IMR-90 (cell line): Measurements from ENCODE around the gene OR2J3. TPM values are rescaled to one million over a fixed set of nuclear protein-coding genes. Genes with fewer than 3 reads are reported as not detected.

Experiments used
- ATAC-seq: fragments of 200-7000 bp; cut with Tn5 transposase; 2 replicates; pipeline ENCODE4 v1.9.1; 2020; ENCODE audit warnings: low read depth, mild to moderate bottlenecking, moderate library complexity
- BruUV-seq: library from RNA; stranded (reverse); fragments of 400-500 nt; replicated peaks from 2 replicates; lab custom pipeline; 2021; lab: Mats Ljungman, UMichigan
- CTCF ChIA-PET: fragments of 300-600 bp; formaldehyde crosslinking; extraction: SDS; loops from one replicate; lab custom pipeline; 2021; ENCODE audit warnings: antibody characterized with exemption; lab: Yijun Ruan, JAX
- POLR2A ChIA-PET: fragments of 300-600 bp; sonication (Branson Sonifier 250); formaldehyde crosslinking; loops from one replicate; lab custom pipeline; 2022; ENCODE audit warnings: antibody characterized with exemption; ENCODE audit not compliant: unreplicated experiment; lab: Charles Lee
- DNase-seq: peaks from one replicate; pipeline ENCODE4 v3.0.0; 2013
- H2AFZ ChIP-seq: replicated peaks from 2 replicates; pipeline ENCODE3; 2013; ENCODE audit warnings: low read length, mild to moderate bottlenecking; ENCODE audit not compliant: poor library complexity
- H2AK5ac ChIP-seq: 2 replicates; pipeline ENCODE4 v1.6.1; 2013; ENCODE audit warnings: low read depth, low read length, inconsistent platforms
- H2AK9ac ChIP-seq: replicated peaks from 2 replicates; pipeline ENCODE3; 2013; ENCODE audit warnings: mild to moderate bottlenecking, low read depth, low read length, moderate library complexity; ENCODE audit not compliant: poor library complexity
- H2BK120ac ChIP-seq: 2 replicates; pipeline ENCODE4 v1.6.1; 2013; ENCODE audit warnings: low read depth, low read length, inconsistent platforms
- H2BK15ac ChIP-seq: 3 replicates; pipeline ENCODE4 v1.6.1; 2013; ENCODE audit warnings: low read depth, low read length, inconsistent platforms
- H2BK20ac ChIP-seq: 2 replicates; pipeline ENCODE4 v1.6.1; 2013; ENCODE audit warnings: low read depth, mild to moderate bottlenecking, inconsistent platforms, low read length, moderate library complexity
- H2BK5ac ChIP-seq: 2 replicates; pipeline ENCODE4 v1.6.1; 2013; ENCODE audit warnings: mild to moderate bottlenecking, low read depth, low read length, inconsistent platforms; ENCODE audit not compliant: poor library complexity, severe bottlenecking
- H3K14ac ChIP-seq: replicated peaks from 2 replicates; pipeline ENCODE4 v1.6.1; 2013; ENCODE audit warnings: low read depth, low read length, inconsistent platforms
- H3K18ac ChIP-seq: 2 replicates; pipeline ENCODE4 v1.6.1; 2013; ENCODE audit warnings: low read depth, low read length, control low read depth
- H3K23ac ChIP-seq: 2 replicates; pipeline ENCODE4 v1.6.1; 2013; ENCODE audit warnings: low read depth, low read length, inconsistent platforms
- H3K27ac ChIP-seq: 2 replicates; pipeline ENCODE4 v1.5.1; 2013; ENCODE audit warnings: mild to moderate bottlenecking, control low read depth, low read length; ENCODE audit not compliant: insufficient read depth
- H3K27me3 ChIP-seq: 2 replicates; pipeline ENCODE4 v1.6.1; 2013; ENCODE audit warnings: low read length; ENCODE audit not compliant: control insufficient read depth, insufficient read depth
- H3K36me3 ChIP-seq: 2 replicates; pipeline ENCODE4 v1.6.1; 2013; ENCODE audit warnings: low read length, mixed read lengths; ENCODE audit not compliant: control insufficient read depth, insufficient read depth
- H3K4ac ChIP-seq: 2 replicates; pipeline ENCODE4 v1.6.1; 2013; ENCODE audit warnings: low read depth, low read length, inconsistent platforms
- H3K4me1 ChIP-seq: 2 replicates; pipeline ENCODE4 v1.6.1; 2013; ENCODE audit warnings: low read length, mixed read lengths; ENCODE audit not compliant: control insufficient read depth, insufficient read depth
- H3K4me2 ChIP-seq: 2 replicates; pipeline ENCODE4 v1.6.1; 2013; ENCODE audit warnings: low read depth, mild to moderate bottlenecking, control low read depth, low read length, moderate library complexity
- H3K4me3 ChIP-seq: 2 replicates; pipeline ENCODE4 v1.5.1; 2013; ENCODE audit warnings: low read depth, mild to moderate bottlenecking, control low read depth, low read length, moderate library complexity; ENCODE audit not compliant: insufficient read depth
- H3K56ac ChIP-seq: 2 replicates; pipeline ENCODE4 v1.6.1; 2013; ENCODE audit warnings: low read length, inconsistent platforms; ENCODE audit not compliant: insufficient read depth; ENCODE audit errors: extremely low read depth
- H3K79me1 ChIP-seq, 2 experiments: 2 replicates each; pipeline ENCODE4 v1.6.1; 2013; ENCODE audit warnings: low read length in 2 of 2, inconsistent platforms in 1 of 2, low read depth in 1 of 2
- H3K9ac ChIP-seq: 2 replicates; pipeline ENCODE4 v1.6.1; 2013; ENCODE audit warnings: low read depth, low read length, control low read depth
- H3K9me1 ChIP-seq: 2 replicates; pipeline ENCODE4 v1.6.1; 2013; ENCODE audit warnings: low read length, inconsistent platforms; ENCODE audit not compliant: insufficient read depth
- H3K9me3 ChIP-seq: 2 replicates; pipeline ENCODE4 v1.6.1; 2013; ENCODE audit warnings: low read length; ENCODE audit not compliant: control insufficient read depth, insufficient read depth
- H4K20me1 ChIP-seq: 2 replicates; pipeline ENCODE4 v1.6.1; 2013; ENCODE audit warnings: low read length, inconsistent platforms; ENCODE audit not compliant: insufficient read depth
- H4K5ac ChIP-seq: 2 replicates; pipeline ENCODE4 v1.6.1; 2013; ENCODE audit warnings: mild to moderate bottlenecking, low read depth, low read length, control low read depth
- H4K8ac ChIP-seq, 2 experiments: 2 replicates each; pipeline ENCODE4 v1.6.1; 2013; ENCODE audit warnings: low read depth in 2 of 2, low read length in 2 of 2, control low read depth in 1 of 2, inconsistent platforms in 1 of 2
- H4K91ac ChIP-seq: 2 replicates; pipeline ENCODE4 v1.6.1; 2013; ENCODE audit warnings: low read depth, low read length, inconsistent platforms; ENCODE audit not compliant: insufficient read depth
- FOS ChIP-seq: fragments of 150-350 bp; IDR thresholded peaks from 2 replicates; pipeline ENCODE4 v1.6.1; 2016; ENCODE audit warnings: low read depth, low read length
- MAZ ChIP-seq: IDR thresholded peaks from 2 replicates; pipeline ENCODE4 v1.6.1; 2012; ENCODE audit warnings: low read depth, mild to moderate bottlenecking, low read length, improper control_type of control experiment, moderate library complexity, borderline replicate concordance
- NFE2L2 ChIP-seq: fragments of 150-350 bp; IDR thresholded peaks from 2 replicates; pipeline ENCODE4 v1.6.1; 2016; ENCODE audit warnings: low read depth, mild to moderate bottlenecking, low read length
- POLR2A ChIP-seq: IDR thresholded peaks from 2 replicates; pipeline ENCODE4 v1.6.1; 2012; ENCODE audit warnings: mild to moderate bottlenecking, low read depth, low read length
- RAD21 ChIP-seq: IDR thresholded peaks from 2 replicates; pipeline ENCODE4 v1.6.1; 2012; ENCODE audit warnings: low read length, improper control_type of control experiment
- RCOR1 ChIP-seq: IDR thresholded peaks from 2 replicates; pipeline ENCODE4 v1.6.1; 2012; ENCODE audit warnings: mild to moderate bottlenecking, low read length, improper control_type of control experiment; ENCODE audit not compliant: insufficient replicate concordance
- RFX5 ChIP-seq: IDR thresholded peaks from 2 replicates; pipeline ENCODE4 v1.8.0; 2012; ENCODE audit warnings: low read depth, mild to moderate bottlenecking, low read length, moderate library complexity
- WGBS, 2 experiments: methylation state at CpG; one replicate each; pipeline versions ENCODE4 v1.1.5 to v1.1.7; 2013; ENCODE audit warnings: missing lambda C conversion rate in 2 of 2; ENCODE audit not compliant: insufficient read length in 1 of 2; ENCODE audit errors: extremely low coverage in 2 of 2; 5-methylcytosine and 5-hydroxymethylcytosine counted together
- dilution Hi-C: fragments of 300-500 bp; cut with HindIII; formaldehyde crosslinking; loops from one replicate; pipeline ENCODE4 v1.14.3; 2018; ENCODE audit warnings: low sequenced_read_pairs; ENCODE audit not compliant: unreplicated experiment
- in situ Hi-C: fragments of 300-500 bp; cut with MboI; formaldehyde crosslinking; loops from 3 replicates; pipeline ENCODE4 v1.14.3; 2019; ENCODE audit warnings: low sequenced_read_pairs, inconsistent platforms, mixed read lengths
- intact Hi-C: fragments of 100-400 bp; cut with micrococcal nuclease; formaldehyde crosslinking; loops from 2 replicates; pipeline ENCODE4 v1.10.0; 2022
- polyA plus RNA-seq, 3 experiments: library from polyadenylated mRNA; depleted of rRNA; stranded (reverse); fragments of >200 nt; gene quantifications; 2 replicates each; pipeline ENCODE4 v1.2.3, GENCODE V29; 2012; ENCODE audit warnings: low replicate concordance in 1 of 3
- total RNA-seq: library from RNA; depleted of rRNA; stranded (reverse); fragments of >200 nt; gene quantifications from 2 replicates; pipeline ENCODE4 v1.2.3, GENCODE V29; 2012
- TF ChIP-seq, protein P1 (sequence below): fragments of 150-350 bp; IDR thresholded peaks from 2 replicates; pipeline ENCODE4 v1.6.1; 2016; ENCODE audit warnings: low read depth, mild to moderate bottlenecking, low read length, moderate library complexity, borderline replicate concordance
- TF ChIP-seq, protein P2 (sequence below): conservative IDR thresholded peaks from 2 replicates; pipeline ENCODE4 v1.5.1; 2012; ENCODE audit warnings: mild to moderate bottlenecking, low read depth, low read length, improper control_type of control experiment

The OR2J3 gene
- total and polyA plus RNA-seq, 2 of the 4 experiments (the other 2 are of a cell fraction), result not detected

DNA sequence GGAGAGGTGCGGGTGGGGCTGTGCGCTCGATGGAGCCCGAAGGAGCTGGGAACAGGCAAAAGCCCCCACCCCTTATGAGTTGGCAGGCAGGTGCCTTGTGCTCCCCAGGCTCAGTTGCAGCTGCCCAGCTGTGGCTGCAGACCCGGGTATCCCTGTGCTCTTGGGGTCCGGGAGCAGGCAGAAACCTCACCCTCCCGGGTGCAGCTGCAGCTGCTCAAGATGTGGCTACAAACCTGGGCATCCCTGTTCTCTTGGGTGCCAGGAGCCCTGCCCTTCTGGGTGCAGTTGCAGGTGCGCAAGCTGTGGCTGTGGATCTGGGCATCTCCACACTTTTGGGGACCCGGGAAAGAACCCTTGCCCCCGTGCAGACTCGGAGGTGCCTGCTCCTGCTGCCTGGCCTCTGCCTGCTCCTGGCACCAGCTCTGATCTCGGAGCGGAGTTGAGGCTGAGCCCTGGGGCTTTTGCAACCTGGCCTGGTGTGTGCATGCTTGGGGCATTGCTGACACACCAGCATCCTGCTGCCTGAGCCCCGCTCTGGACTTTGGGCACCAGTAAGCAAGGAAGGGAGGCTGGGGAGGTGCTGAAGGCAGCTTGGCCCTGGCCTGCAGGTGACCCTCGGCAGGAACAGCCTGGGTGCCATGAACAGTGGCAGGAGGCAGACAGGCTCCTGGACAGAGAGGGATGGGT is 21.6 kb downstream of the OR2J3 start:
- no peak overlapping the region for H4K91ac ChIP-seq
- H3K56ac ChIP-seq, result no peak overlapping the region
- H3K9me3 ChIP-seq, result peaks cover 22% of the 10 kb centered on the region
- no peak overlapping the region for H3K18ac ChIP-seq
- H3K36me3 ChIP-seq, result no peaks in the 10 kb centered on the region
- no peak overlapping the region for H2BK120ac ChIP-seq
- H3K4me2 ChIP-seq, result no peak overlapping the region
- WGBS, 2 experiments, result 46% methylated on average over 6 of the region's 15 CpGs; no CpG with 5 or more reads in 1 of the 2 experiments
- no peak overlapping the region for H3K23ac ChIP-seq
- no peak overlapping the region for H2BK5ac ChIP-seq
- H3K79me1 ChIP-seq, result no peaks in the 10 kb centered on the region
- H3K9ac ChIP-seq, result no peak overlapping the region
- no peak overlapping the region for H4K8ac ChIP-seq
- no peak for DNase-seq
- H3K27ac ChIP-seq, result no peak overlapping the region
- H2BK15ac ChIP-seq, result no peak overlapping the region
- no TSS peak for BruUV-seq
- no peak overlapping the region for H2BK20ac ChIP-seq
- no peak overlapping the region for H3K4ac ChIP-seq
- H3K9me1 ChIP-seq, result no peaks in the 10 kb centered on the region
- H3K4me1 ChIP-seq, result no peaks in the 10 kb centered on the region
- H3K4me3 ChIP-seq, result no peak overlapping the region
- H3K27me3 ChIP-seq, result no peaks in the 10 kb centered on the region
- H4K20me1 ChIP-seq, result no peaks in the 10 kb centered on the region
- no peak for ATAC-seq
- H2AK5ac ChIP-seq, result no peak overlapping the region
- POLR2A ChIA-PET, result no interaction called here
- H3K14ac ChIP-seq, result no peak overlapping the region
- in situ Hi-C loops, result no loop called here
- CTCF ChIA-PET, result no interaction called here
- dilution Hi-C loops, result no loop called here
- no peak overlapping the region for H2AFZ ChIP-seq
- intact Hi-C loops, result no loop called here
- no peak overlapping the region for H2AK9ac ChIP-seq
- TF ChIP-seq, protein P1, sequence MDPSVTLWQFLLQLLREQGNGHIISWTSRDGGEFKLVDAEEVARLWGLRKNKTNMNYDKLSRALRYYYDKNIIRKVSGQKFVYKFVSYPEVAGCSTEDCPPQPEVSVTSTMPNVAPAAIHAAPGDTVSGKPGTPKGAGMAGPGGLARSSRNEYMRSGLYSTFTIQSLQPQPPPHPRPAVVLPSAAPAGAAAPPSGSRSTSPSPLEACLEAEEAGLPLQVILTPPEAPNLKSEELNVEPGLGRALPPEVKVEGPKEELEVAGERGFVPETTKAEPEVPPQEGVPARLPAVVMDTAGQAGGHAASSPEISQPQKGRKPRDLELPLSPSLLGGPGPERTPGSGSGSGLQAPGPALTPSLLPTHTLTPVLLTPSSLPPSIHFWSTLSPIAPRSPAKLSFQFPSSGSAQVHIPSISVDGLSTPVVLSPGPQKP, result no peak
- no peak for TF ChIP-seq RFX5
- TF ChIP-seq FOS, result no peak
- no peak for TF ChIP-seq POLR2A
- no peak for TF ChIP-seq NFE2L2
- TF ChIP-seq RAD21, result no peak
- TF ChIP-seq RCOR1, result no peak
- TF ChIP-seq, protein P2, sequence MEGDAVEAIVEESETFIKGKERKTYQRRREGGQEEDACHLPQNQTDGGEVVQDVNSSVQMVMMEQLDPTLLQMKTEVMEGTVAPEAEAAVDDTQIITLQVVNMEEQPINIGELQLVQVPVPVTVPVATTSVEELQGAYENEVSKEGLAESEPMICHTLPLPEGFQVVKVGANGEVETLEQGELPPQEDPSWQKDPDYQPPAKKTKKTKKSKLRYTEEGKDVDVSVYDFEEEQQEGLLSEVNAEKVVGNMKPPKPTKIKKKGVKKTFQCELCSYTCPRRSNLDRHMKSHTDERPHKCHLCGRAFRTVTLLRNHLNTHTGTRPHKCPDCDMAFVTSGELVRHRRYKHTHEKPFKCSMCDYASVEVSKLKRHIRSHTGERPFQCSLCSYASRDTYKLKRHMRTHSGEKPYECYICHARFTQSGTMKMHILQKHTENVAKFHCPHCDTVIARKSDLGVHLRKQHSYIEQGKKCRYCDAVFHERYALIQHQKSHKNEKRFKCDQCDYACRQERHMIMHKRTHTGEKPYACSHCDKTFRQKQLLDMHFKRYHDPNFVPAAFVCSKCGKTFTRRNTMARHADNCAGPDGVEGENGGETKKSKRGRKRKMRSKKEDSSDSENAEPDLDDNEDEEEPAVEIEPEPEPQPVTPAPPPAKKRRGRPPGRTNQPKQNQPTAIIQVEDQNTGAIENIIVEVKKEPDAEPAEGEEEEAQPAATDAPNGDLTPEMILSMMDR, result no peak
- no peak for TF ChIP-seq MAZ
- H4K5ac ChIP-seq, result no peak overlapping the region
